Sigmoid colon (tissue), 7 donors: ENCODE data around the gene MAP3K2. TPM values are rescaled to one million over a fixed set of nuclear protein-coding genes. Genes with fewer than 3 reads are reported as not detected.
A peak's percentile ranks its signal among the peaks of the same experiment; 100 is the strongest.

Source experiments
- DNase-seq: peaks from one replicate; pipeline ENCODE4 v3.0.0-alpha.2; 2019
- H3K27ac ChIP-seq, 4 donors: fragments of 200-600 bp; sonication (generic); one replicate each; pipeline ENCODE4 v1.5.1; 2016 to 2019; ENCODE audit warnings: mild to moderate bottlenecking in 1 of 4
- H3K27me3 ChIP-seq, 3 donors: fragments of 200-600 bp; sonication (generic); one replicate each; pipeline ENCODE4 v1.5.1; 2019; ENCODE audit warnings: mild to moderate bottlenecking in 1 of 3
- H3K36me3 ChIP-seq, 4 donors: fragments of 200-600 bp; sonication (generic); one replicate each; pipeline ENCODE4 v1.5.1; 2016 to 2019
- H3K4me1 ChIP-seq, 4 donors: fragments of 200-600 bp; sonication (generic); one replicate each; pipeline ENCODE4 v1.5.1; 2017 to 2019
- H3K4me3 ChIP-seq, 4 donors: fragments of 200-600 bp; sonication (generic); one replicate each; pipeline ENCODE4 v1.5.1; 2017 to 2019; ENCODE audit warnings: mild to moderate bottlenecking in 2 of 4, moderate library complexity in 1 of 4
- H3K9me3 ChIP-seq, 4 donors: fragments of 200-600 bp in 3 of 4; sonication (generic) in 3 of 4; one replicate each; pipeline versions ENCODE4 v1.5.1 to v1.6.1; 2013 to 2019
- CTCF ChIP-seq, 4 experiments: fragments of 450-650 bp in 3 of 4; fragments of 200-600 bp in 1 of 4; IDR thresholded peaks; one replicate each; pipeline ENCODE4 v1.5.1; 2016 to 2019; ENCODE audit warnings: antibody characterized with exemption in 4 of 4, mild to moderate bottlenecking in 3 of 4, moderate library complexity in 2 of 4
- EP300 ChIP-seq, 4 donors: sonication (generic); formaldehyde crosslinking; IDR thresholded peaks; one replicate each; pipeline ENCODE4 v1.6.1; 2017; ENCODE audit warnings: antibody characterized with exemption in 4 of 4
- POLR2A ChIP-seq, 2 donors: fragments of 450-650 bp; IDR thresholded peaks; one replicate each; pipeline ENCODE4 v1.6.1; 2016; ENCODE audit warnings: antibody characterized with exemption in 2 of 2, mild to moderate bottlenecking in 2 of 2, moderate library complexity in 2 of 2
- POLR2AphosphoS5 ChIP-seq, 4 donors: sonication (generic); formaldehyde crosslinking; IDR thresholded peaks; one replicate each; pipeline ENCODE4 v1.6.1; 2017; ENCODE audit warnings: antibody characterized with exemption in 4 of 4
- WGBS, 2 donors: extraction: QIAGEN DNeasy Blood & Tissue Kit; methylation state at CpG; one replicate each; pipeline ENCODE4 v1.1.7; 2013; 5-methylcytosine and 5-hydroxymethylcytosine counted together
- intact Hi-C: fragments of 100-400 bp; cut with DNase I; formaldehyde crosslinking; loops from one replicate; pipeline ENCODE4 v1.15.1; 2023
- polyA plus RNA-seq, 3 donors: library from polyadenylated mRNA; stranded (reverse); fragments of 200-250 nt; gene quantifications; one replicate each; pipeline ENCODE4 v1.2.3, GENCODE V29; 2013
- total RNA-seq, 4 donors: library from RNA; depleted of rRNA; stranded (reverse); fragments of >200 nt; gene quantifications; one replicate each; pipeline ENCODE4 v1.1.0, GENCODE V29; 2016
- donor health status: healthy with polysubstance abuse.
- donor health status: Bipolar disorder and iron deficiency.
- donor health status: healthy.

MAP3K2 gene
- total and polyA plus RNA-seq, 7 donors = 9.0 to 52.2 (median 39.9) TPM

DNA sequence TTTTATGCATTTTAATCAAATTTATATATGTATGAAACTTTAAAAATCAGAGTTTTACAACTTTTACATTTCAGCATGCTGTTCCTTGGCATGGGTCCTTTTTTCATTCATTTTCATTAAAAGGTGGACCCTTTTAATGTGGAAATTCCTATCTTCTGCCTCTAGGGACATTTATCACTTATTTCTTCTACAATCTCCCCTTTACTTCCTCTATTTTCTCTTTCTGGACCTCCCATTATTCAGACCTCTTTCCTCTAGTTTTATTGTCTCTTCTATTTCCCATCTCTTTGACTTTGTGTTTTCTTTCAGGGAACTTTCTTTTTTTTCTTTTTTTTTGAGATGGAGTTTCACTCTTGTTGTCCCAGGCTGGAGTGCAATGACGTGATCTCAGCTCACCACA lies 36.1 kb upstream of the MAP3K2 start:
- intact Hi-C loops = no loop called here
- 39 to 60% methylated on average over 1 of the region's 1 CpG for WGBS, 2 donors

DNA sequence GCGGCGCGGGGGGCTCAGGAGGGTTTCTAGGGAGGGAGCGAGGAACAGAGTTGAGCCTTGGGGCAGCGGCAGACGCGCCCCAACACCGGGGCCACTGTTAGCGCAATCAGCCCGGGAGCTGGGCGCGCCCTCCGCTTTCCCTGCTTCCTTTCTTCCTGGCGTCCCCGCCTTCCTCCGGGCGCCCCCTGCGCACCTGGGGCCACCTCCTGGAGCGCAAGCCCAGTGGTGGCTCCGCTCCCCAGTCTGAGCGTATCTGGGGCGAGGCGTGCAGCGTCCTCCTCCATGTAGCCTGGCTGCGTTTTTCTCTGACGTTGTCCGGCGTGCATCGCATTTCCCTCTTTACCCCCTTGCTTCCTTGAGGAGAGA lies 35.7 kb upstream of the MAP3K2 start:
- Histone ChIP-seq H3K27ac (no peak overlapping the region), H3K4me3 (peak overlapping the region in 3 of 4 donors; percentile 0 to 33 (median 26)), H3K4me1 (peaks cover 0 to 17% (median 15%) of the 10 kb centered on the region in 4 donors), H3K27me3 (peaks cover 20 to 62% (median 42%) of the 10 kb centered on the region in 3 donors), H3K36me3 (no peaks in the 10 kb centered on the region), H3K9me3 (no peaks in the 10 kb centered on the region)
- intact Hi-C loops = no loop called here
- no peak for DNase-seq
- 1 to 2% methylated on average over 29 of the region's 29 CpGs for WGBS, 2 donors
- TF ChIP-seq POLR2A (IDR thresholded peaks at IDR 0.05) (no peak), POLR2AphosphoS5 (IDR thresholded peaks at IDR 0.05) (no peak), EP300 (IDR thresholded peaks at IDR 0.05) (no peak), CTCF (IDR thresholded peaks at IDR 0.05) (no peak)

More for the DNA sequence above, 36.1 kb upstream of the MAP3K2 start:
- DNase-seq = no peak
- Histone ChIP-seq H3K9me3 (no peaks in the 10 kb centered on the region), H3K27ac (no peak overlapping the region), H3K4me1 (peaks cover 0 to 17% (median 15%) of the 10 kb centered on the region in 4 donors), H3K4me3 (peak overlapping the region in 1 of 4 donors; percentile 33), H3K27me3 (peaks cover 20 to 57% (median 38%) of the 10 kb centered on the region in 3 donors), H3K36me3 (no peaks in the 10 kb centered on the region)
- TF ChIP-seq EP300 (IDR thresholded peaks at IDR 0.05) (no peak), POLR2A (IDR thresholded peaks at IDR 0.05) (no peak), CTCF (IDR thresholded peaks at IDR 0.05) (no peak), POLR2AphosphoS5 (IDR thresholded peaks at IDR 0.05) (no peak)

DNA sequence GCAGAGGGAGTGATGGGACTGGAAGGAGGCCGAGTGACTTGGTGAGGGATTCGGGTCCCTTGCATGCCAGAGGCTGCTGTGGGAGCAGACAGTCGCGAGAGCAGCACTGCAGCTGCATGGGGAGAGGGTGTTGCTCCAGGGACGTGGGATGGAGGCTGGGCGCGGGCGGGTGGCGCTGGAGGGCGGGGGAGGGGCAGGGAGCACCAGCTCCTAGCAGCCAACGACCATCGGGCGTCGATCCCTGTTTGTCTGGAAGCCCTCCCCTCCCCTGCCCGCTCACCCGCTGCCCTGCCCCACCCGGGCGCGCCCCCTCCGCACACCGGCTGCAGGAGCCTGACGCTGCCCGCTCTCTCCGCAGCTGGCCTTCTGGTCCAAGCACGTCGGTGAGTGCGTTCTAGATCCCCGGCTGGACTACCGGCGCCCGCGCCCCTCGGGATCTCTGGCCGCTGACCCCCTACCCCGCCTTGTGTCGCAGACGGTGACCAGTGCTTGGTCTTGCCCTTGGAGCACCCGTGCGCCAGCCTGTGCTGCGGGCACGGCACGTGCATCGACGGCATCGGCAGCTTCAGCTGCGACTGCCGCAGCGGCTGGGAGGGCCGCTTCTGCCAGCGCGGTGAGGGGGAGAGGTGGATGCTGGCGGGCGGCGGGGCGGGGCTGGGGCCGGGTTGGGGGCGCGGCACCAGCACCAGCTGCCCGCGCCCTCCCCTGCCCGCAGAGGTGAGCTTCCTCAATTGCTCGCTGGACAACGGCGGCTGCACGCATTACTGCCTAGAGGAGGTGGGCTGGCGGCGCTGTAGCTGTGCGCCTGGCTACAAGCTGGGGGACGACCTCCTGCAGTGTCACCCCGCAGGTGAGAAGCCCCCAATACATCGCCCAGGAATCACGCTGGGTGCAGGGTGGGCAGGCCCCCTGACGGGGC lies 35.0 kb upstream of the MAP3K2 start:
- H3K27ac ChIP-seq = no peak overlapping the region
- peak overlapping the region in 3 of 4 donors; percentile 0 to 33 (median 26) for H3K4me3 ChIP-seq
- WGBS, 2 donors = 3 to 5% methylated on average over 73 of the region's 73 CpGs
- H3K4me1 ChIP-seq = peaks cover 0 to 17% (median 15%) of the 10 kb centered on the region in 4 donors
- peaks cover 20 to 68% (median 49%) of the 10 kb centered on the region in 3 donors for H3K27me3 ChIP-seq
- no peaks in the 10 kb centered on the region for H3K36me3 ChIP-seq
- H3K9me3 ChIP-seq = no peaks in the 10 kb centered on the region
- DNase-seq = peak; percentile 54
- TF ChIP-seq POLR2AphosphoS5 (IDR thresholded peaks at IDR 0.05) (no peak), POLR2A (IDR thresholded peaks at IDR 0.05) (no peak), EP300 (IDR thresholded peaks at IDR 0.05) (no peak), CTCF (IDR thresholded peaks at IDR 0.05) (no peak)
- intact Hi-C loops = no loop called here

GRCh38 chr2:127421871-127422558 lies 34.2 kb upstream of the MAP3K2 start:
- whole genome bisulfite sequencing, 2 donors = 72 to 78% methylated on average over 16 of the region's 16 CpGs
- TF ChIP-seq POLR2A (IDR thresholded peaks at IDR 0.05) (no peak), CTCF (IDR thresholded peaks at IDR 0.05) (no peak), EP300 (IDR thresholded peaks at IDR 0.05) (no peak), POLR2AphosphoS5 (IDR thresholded peaks at IDR 0.05) (no peak)
- H3K9me3 ChIP-seq = no peaks in the 10 kb centered on the region
- no peaks in the 10 kb centered on the region for H3K36me3 ChIP-seq
- peak; percentile 61 for DNase-seq
- intact Hi-C loops = no loop called here
- H3K4me1 ChIP-seq = peaks cover 0 to 17% (median 15%) of the 10 kb centered on the region in 4 donors
- H3K27me3 ChIP-seq = peaks cover 21 to 76% (median 57%) of the 10 kb centered on the region in 3 donors
- H3K27ac ChIP-seq = no peak overlapping the region
- H3K4me3 ChIP-seq = no peak overlapping the region
